ENCODE data around the gene SRPK3. TPM values are rescaled to one million over a fixed set of nuclear protein-coding genes. Genes with fewer than 3 reads are reported as not detected.

Gene SRPK3
- total RNA-seq, 2 donors from 2014 or later = 19.4 to 24.6 TPM

DNA sequence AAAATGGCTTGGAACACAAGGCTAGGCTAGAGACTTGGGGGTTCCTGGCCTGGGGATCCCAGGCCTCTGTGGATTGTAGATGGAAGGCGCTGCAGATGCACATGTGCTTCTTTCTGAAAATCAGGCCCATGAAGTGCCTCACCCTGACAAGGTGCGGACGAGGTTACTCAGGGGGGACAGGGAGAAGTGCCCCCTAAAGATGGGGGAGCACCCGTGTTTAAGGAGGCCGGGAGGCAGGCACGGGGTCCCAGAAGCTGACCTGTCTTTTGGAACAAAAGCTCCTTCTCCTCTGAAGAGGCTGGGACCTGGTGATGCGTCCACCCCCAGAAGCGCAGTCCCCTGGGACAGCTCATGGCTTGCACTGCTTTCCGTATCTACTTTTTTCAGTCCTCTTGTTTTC is 47.1 kb downstream of the SRPK3 start:
- DNase-seq (ENCODE audit: low spot score) = no peak
- Histone ChIP-seq H3K27ac (no peak overlapping the region), H3K36me3 (no peaks in the 10 kb centered on the region), H3K4me1 (peaks cover 0 to 16% of the 10 kb centered on the region in 2 donors), H3K4me3 (peak overlapping the region in 1 of 2 donors; percentile 51), H3K9me3 (no peaks in the 10 kb centered on the region), H3K27me3 (peaks cover 0 to 11% of the 10 kb centered on the region in 2 donors)
- TF ChIP-seq, protein P1, sequence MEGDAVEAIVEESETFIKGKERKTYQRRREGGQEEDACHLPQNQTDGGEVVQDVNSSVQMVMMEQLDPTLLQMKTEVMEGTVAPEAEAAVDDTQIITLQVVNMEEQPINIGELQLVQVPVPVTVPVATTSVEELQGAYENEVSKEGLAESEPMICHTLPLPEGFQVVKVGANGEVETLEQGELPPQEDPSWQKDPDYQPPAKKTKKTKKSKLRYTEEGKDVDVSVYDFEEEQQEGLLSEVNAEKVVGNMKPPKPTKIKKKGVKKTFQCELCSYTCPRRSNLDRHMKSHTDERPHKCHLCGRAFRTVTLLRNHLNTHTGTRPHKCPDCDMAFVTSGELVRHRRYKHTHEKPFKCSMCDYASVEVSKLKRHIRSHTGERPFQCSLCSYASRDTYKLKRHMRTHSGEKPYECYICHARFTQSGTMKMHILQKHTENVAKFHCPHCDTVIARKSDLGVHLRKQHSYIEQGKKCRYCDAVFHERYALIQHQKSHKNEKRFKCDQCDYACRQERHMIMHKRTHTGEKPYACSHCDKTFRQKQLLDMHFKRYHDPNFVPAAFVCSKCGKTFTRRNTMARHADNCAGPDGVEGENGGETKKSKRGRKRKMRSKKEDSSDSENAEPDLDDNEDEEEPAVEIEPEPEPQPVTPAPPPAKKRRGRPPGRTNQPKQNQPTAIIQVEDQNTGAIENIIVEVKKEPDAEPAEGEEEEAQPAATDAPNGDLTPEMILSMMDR (IDR thresholded peaks at IDR 0.05) = no peak

DNA sequence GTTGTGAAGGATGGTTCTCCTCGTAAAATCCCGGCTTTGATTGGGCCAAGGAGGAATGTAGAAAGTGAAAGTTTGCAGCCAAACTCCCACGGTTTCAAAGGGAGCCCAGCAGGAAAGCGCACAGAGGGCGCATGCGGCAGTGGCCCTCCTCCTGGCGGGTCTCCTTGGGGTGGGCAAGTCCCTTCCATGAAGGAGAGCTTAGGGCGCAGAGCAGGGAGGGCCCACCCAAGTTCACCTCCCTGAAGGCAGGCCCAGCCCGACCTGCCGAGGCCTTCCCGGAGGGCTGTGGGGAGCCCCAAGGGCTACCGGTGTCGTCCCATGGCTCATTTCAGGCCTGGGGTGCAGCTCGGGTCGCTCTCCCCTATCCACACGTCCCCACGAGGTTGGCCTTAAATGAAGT is 47.5 kb downstream of the SRPK3 start:
- peaks cover 0 to 16% of the 10 kb centered on the region in 2 donors for H3K4me1 ChIP-seq
- TF ChIP-seq, protein P1 (IDR thresholded peaks at IDR 0.05) = no peak
- no peaks in the 10 kb centered on the region for H3K36me3 ChIP-seq
- no peak for DNase-seq (ENCODE audit: low spot score)
- H3K27me3 ChIP-seq = peaks cover 0 to 11% of the 10 kb centered on the region in 2 donors
- H3K4me3 ChIP-seq = peak overlapping the region in 1 of 2 donors; percentile 51
- H3K27ac ChIP-seq = no peak overlapping the region
- H3K9me3 ChIP-seq = no peaks in the 10 kb centered on the region

DNA sequence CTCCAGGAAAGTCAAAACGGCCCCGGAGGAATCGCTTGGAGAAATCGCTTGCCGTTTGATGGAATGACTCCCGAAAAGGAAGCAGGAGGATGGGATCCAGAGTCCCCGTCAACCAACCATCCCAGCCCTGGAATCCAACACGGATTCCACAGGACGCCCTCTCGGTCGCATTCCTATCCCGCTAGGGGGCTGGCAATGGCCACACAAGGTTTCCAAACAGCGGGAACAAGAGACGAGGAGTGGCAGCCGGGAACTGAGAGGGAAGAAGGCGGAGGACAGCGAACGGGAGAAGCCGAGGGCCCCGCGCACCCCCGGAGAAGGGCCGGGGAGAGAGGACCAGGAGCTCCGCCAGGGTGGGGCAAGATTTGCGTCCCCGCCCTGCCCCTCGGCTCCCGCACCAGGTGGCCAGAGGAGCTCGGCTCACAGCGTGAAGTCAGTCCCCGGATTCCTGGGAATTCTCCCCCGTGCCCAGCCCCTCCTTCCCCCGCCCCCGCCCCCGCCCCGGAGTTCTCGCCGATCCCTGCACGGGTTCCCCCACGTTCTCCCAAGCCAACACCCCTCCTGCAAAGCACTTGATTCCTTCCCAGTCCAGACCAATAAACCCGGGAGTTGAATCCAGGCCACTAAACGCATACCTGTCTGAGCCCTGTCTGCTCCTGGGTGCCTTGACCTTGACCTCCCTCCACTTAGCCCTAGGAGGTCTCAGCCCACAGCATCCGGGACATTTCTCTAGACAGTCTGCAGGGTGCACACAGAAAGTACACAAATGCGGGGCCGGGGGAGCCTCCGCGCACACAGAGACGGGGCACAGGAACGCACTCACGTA is 48.1 kb downstream of the SRPK3 start:
- TF ChIP-seq, protein P1 (IDR thresholded peaks at IDR 0.05) = no peak
- Histone ChIP-seq H3K27ac (no peak overlapping the region), H3K4me1 (peaks cover 0 to 16% of the 10 kb centered on the region in 2 donors), H3K27me3 (peaks cover 0 to 11% of the 10 kb centered on the region in 2 donors), H3K4me3 (peak overlapping the region; percentile 25 to 51), H3K9me3 (no peaks in the 10 kb centered on the region), H3K36me3 (no peaks in the 10 kb centered on the region)
- no peak for DNase-seq (ENCODE audit: low spot score)

DNA sequence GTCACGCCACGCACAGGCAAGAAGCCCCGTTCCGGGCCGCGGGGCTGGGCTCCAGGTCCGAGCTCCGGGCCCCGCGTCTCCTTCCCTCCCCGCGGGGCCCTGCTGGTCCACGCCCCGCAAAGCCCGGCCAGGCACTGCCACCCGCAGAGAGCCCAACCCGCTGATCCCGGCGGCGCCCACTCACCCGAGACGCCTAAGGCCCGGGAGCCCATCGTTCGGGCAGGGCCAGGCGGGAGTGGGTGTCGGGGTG is 48.6 kb downstream of the SRPK3 start:
- no peak overlapping the region for H3K27ac ChIP-seq
- no peaks in the 10 kb centered on the region for H3K9me3 ChIP-seq
- peaks cover 0 to 11% of the 10 kb centered on the region in 2 donors for H3K27me3 ChIP-seq
- no peak for DNase-seq (ENCODE audit: low spot score)
- no peaks in the 10 kb centered on the region for H3K36me3 ChIP-seq
- H3K4me3 ChIP-seq = peak overlapping the region; percentile 25 to 51
- H3K4me1 ChIP-seq = peaks cover 0 to 16% of the 10 kb centered on the region in 2 donors
- TF ChIP-seq, protein P1 (IDR thresholded peaks at IDR 0.05) = no peak

DNA sequence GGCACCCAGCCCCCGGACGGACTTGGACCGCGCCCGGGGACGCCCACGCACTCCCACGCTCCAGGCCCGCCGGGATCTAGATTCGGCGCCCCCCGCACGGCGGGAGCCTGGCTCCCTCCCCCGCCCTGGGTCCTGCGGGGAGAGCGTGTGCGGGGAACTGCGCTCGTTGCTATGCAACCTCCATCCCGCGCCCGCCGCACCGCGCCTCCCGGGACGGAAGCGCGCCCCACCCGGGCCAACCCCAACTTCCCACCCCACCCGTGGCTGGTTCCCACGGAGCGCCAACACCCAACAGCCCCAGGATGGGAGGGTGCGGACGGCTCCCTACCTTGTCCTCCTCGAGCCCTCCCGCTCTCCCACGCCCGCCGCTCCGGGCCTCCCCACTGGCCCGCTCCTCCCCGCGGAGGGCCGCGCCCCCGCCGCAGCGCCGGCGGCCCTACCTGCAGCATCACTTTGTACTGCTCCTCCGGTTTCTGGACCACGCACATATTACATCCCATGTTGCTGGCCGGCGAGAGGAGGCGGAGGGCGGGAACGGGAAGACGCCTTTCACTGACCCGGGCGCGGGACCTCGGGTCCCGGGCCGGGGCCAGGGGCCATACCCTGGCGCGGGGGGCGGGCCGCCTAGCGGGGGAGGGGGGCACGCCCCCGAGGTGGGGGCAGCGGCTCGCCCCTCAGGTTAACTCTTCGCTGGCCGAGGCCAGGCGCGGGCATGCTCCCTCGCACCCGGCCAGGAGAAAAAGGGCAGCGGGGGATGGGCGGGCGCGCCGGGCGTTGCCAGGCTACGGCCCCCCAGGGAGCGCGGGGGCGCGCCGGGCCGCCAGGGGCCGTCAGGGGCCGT is 49.2 kb downstream of the SRPK3 start, which contains the start of gene PDZD4:
TSS of gene PDZD4 (minus strand) at position 746 of the 841 bp plus-strand sequence. CDS start at position 500, 246 bp downstream.
- Histone ChIP-seq H3K27ac (no peak within 1 kb of the TSS), H3K36me3 (no peaks in the 10 kb centered on the region), H3K4me3 (peak within 1 kb of the TSS; percentile 25 to 51), H3K27me3 (peaks cover 0 to 11% of the 10 kb centered on the region in 2 donors), H3K9me3 (no peaks in the 10 kb centered on the region), H3K4me1 (peaks cover 0 to 16% of the 10 kb centered on the region in 2 donors)
- DNase-seq (ENCODE audit: low spot score) = no peak
- TF ChIP-seq, protein P1 (IDR thresholded peaks at IDR 0.05) = no peak
